IMR-90 (cell line): ENCODE results near the gene PHAX.

Experiments used
- CEBPB ChIP-seq: IDR thresholded peaks from 2 replicates; pipeline ENCODE4 v1.6.1; 2012; ENCODE audit warnings: low read depth, low read length, improper control_type of control experiment
- CHD1 ChIP-seq: IDR thresholded peaks from 2 replicates; pipeline ENCODE4 v1.6.1; 2012; ENCODE audit warnings: low read depth, low read length, improper control_type of control experiment
- MAZ ChIP-seq: IDR thresholded peaks from 2 replicates; pipeline ENCODE4 v1.6.1; 2012; ENCODE audit warnings: low read depth, mild to moderate bottlenecking, low read length, improper control_type of control experiment, moderate library complexity, borderline replicate concordance
- MXI1 ChIP-seq: IDR thresholded peaks from 2 replicates; pipeline ENCODE4 v1.6.1; 2012; ENCODE audit warnings: low read depth, mild to moderate bottlenecking, low read length, moderate library complexity, borderline replicate concordance
- NFE2L2 ChIP-seq: fragments of 150-350 bp; IDR thresholded peaks from 2 replicates; pipeline ENCODE4 v1.6.1; 2016; ENCODE audit warnings: low read depth, mild to moderate bottlenecking, low read length
- POLR2A ChIP-seq: IDR thresholded peaks from 2 replicates; pipeline ENCODE4 v1.6.1; 2012; ENCODE audit warnings: mild to moderate bottlenecking, low read depth, low read length
- RAD21 ChIP-seq: IDR thresholded peaks from 2 replicates; pipeline ENCODE4 v1.6.1; 2012; ENCODE audit warnings: low read length, improper control_type of control experiment
- RCOR1 ChIP-seq: IDR thresholded peaks from 2 replicates; pipeline ENCODE4 v1.6.1; 2012; ENCODE audit warnings: mild to moderate bottlenecking, low read length, improper control_type of control experiment; ENCODE audit not compliant: insufficient replicate concordance
- SMC3 ChIP-seq: fragments of 150-350 bp; IDR thresholded peaks from 2 replicates; pipeline ENCODE4 v1.6.1; 2016; ENCODE audit warnings: low read depth, mild to moderate bottlenecking, antibody characterized with exemption, low read length, moderate library complexity
- TF ChIP-seq, protein P1 (sequence below): conservative IDR thresholded peaks from 2 replicates; pipeline ENCODE4 v1.5.1; 2012; ENCODE audit warnings: mild to moderate bottlenecking, low read depth, low read length, improper control_type of control experiment
- TF ChIP-seq, protein P2 (sequence below): fragments of 150-350 bp; IDR thresholded peaks from 2 replicates; pipeline ENCODE4 v1.6.1; 2017; ENCODE audit warnings: mild to moderate bottlenecking, antibody characterized with exemption, low read length, low read depth

DNA sequence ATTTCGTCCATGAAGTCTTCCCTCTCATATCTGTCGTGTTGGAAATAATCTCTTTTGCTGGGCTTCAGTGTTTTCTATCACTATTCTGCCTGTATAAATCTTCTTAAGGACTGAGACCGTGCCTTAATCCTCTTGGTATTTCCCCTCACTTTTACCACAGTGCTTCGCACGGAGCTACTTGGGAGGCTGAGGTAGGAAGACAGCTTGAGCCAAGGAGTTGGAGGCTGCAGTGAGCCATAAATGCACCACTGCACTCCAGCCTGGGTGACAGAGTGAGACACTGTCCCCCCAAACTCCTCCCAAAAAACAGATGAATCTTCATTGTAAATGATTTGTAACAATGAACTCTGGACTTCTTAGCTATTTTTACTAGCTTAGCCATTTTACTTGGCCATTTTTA is 57.8 kb downstream of the PHAX start:
- TF ChIP-seq, protein P1, sequence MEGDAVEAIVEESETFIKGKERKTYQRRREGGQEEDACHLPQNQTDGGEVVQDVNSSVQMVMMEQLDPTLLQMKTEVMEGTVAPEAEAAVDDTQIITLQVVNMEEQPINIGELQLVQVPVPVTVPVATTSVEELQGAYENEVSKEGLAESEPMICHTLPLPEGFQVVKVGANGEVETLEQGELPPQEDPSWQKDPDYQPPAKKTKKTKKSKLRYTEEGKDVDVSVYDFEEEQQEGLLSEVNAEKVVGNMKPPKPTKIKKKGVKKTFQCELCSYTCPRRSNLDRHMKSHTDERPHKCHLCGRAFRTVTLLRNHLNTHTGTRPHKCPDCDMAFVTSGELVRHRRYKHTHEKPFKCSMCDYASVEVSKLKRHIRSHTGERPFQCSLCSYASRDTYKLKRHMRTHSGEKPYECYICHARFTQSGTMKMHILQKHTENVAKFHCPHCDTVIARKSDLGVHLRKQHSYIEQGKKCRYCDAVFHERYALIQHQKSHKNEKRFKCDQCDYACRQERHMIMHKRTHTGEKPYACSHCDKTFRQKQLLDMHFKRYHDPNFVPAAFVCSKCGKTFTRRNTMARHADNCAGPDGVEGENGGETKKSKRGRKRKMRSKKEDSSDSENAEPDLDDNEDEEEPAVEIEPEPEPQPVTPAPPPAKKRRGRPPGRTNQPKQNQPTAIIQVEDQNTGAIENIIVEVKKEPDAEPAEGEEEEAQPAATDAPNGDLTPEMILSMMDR: no peak
- TF ChIP-seq, protein P2, sequence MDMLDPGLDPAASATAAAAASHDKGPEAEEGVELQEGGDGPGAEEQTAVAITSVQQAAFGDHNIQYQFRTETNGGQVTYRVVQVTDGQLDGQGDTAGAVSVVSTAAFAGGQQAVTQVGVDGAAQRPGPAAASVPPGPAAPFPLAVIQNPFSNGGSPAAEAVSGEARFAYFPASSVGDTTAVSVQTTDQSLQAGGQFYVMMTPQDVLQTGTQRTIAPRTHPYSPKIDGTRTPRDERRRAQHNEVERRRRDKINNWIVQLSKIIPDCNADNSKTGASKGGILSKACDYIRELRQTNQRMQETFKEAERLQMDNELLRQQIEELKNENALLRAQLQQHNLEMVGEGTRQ: no peak
- TF ChIP-seq CEBPB: no peak
- TF ChIP-seq MXI1: no peak
- TF ChIP-seq MAZ: no peak
- TF ChIP-seq RAD21: no peak
- TF ChIP-seq CHD1: no peak
- no peak for TF ChIP-seq POLR2A
- TF ChIP-seq SMC3: no peak
- no peak for TF ChIP-seq RCOR1
- no peak for TF ChIP-seq NFE2L2
